Stimulated activated CD4-positive, alpha-beta T cell treated with anti-CD3 and anti-CD28 coated beads, Interleukin-2, amount 100 ng/mL, for 4 hours (primary cell): ENCODE results near the gene MYBBP1A.

Experiments
- DNase-seq: peaks from one replicate; pipeline ENCODE4 v3.0.0-alpha.2; 2020; ENCODE audit warnings: low read depth

The MYBBP1A gene

DNA sequence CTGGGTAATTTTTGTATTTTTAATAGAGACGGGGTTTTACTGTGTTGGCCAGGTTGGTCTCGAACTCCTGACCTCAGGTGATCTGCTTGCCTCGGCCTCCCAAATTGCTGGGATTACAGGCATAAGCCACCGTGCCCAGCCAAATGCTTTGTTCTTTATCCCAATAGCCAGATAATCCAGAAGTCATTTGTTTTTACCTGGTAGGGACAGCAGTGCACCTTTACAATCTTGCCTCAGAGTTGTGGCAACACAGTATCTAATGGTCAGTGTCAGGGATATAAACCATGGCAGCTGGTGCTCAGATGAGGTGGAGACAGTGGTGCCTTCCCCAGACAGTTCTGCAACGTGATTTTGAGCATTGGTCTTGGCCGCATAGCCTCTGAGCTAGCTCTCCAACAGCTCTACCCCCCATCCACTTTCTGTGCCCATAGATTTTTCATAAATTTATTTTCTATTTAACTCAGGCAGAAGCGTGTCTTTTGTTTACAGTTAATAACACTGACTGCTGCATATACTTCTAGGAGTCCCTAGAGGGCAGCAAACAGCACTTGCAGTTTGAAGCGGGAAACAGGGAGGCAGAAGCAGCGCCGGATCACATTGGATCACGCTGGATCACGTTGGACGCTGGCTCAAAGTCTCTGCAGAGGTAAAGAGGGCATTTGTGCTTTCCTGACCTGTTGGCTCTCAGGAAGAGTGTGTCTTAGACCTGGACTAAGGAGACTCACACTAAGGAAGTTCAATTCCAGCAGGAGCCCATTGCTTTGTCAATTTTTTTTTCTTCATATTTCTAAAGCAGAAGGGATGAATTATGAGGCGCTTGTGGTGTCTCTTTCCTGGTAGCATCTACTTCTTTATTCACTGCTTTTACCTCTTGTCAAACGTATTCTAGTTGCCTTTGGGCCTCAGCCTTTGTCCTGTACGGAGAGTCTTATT lies 10.3 kb upstream of the MYBBP1A start:
- DNase-seq, result no peak

GRCh38 chr17:4562015-4562969 lies 7.1 kb upstream of the MYBBP1A start:
- DNase-seq, result no peak

GRCh38 chr17:4560837-4561256 lies 5.7 kb upstream of the MYBBP1A start:
- DNase-seq, result no peak

DNA sequence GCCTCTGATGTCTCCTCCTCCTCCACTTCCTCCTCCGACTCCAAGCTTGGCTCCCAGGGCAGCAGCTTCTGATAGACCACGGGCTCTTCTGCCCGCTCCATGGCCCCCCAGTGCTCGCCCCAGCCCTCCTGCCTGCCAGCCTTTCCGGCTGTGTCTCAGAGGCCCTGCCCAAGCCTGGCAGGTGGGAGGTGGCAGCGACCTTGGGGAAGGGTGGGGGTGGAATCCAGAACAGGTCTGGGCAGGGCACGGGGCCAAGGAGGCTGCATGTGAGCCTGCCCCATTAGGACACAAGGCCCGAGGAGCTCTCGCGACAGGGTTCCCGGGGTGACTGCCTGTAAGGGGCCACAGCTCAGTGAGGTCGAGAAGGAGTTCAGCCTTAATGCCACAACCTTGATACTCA lies 5.2 kb upstream of the MYBBP1A start, which contains the start of gene GGT6:
GGT6 (minus strand) TSS at position 157 of the 400 bp plus-strand sequence; CDS start at position 101, 56 bp downstream.
- DNase-seq, result no peak

GRCh38 chr17:4559966-4560365 lies 4.8 kb upstream of the MYBBP1A start:
- no peak for DNase-seq

GRCh38 chr17:4559139-4559791 lies 4.1 kb upstream of the MYBBP1A start:
- DNase-seq, result no peak

- DNase-seq, result no peak
Observed at GRCh38 chr17:4558347-4558971, 3.3 kb upstream of the MYBBP1A start.

DNA sequence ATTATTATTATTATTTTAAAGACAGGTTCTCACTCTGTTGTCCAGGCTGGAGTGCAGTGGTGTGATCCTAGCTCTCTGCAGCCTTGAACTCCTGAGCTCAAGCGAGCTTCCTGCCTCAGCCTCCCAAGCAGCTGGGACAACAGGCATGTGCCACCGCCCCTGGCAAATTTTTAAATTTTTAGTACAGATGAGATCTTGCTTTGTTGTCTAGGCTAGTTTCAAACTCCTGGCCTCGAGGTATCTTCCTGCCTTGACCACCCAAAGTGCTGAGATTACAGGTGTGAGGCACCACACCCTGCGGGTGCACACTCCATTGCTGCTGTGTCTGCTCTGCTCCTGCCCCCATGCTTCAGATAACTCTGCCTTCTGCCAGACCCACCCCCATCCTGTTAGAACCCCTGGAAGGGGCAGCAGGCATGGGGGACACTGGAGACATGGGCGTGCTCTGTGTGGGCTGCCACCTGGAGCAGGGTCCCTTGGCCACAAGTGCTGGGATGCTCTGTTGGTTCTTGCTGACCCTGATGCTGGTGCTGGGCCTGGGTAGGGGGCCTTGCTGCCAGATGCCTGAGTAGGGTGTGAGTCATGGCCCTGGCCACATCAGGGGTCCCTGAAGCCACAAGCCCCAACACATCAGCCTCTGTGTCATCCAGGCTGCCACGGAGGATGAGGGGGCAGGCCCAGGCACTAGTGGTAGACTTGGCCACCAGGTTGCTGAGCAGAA lies 2.6 kb upstream of the MYBBP1A start:
- DNase-seq, result no peak

DNA sequence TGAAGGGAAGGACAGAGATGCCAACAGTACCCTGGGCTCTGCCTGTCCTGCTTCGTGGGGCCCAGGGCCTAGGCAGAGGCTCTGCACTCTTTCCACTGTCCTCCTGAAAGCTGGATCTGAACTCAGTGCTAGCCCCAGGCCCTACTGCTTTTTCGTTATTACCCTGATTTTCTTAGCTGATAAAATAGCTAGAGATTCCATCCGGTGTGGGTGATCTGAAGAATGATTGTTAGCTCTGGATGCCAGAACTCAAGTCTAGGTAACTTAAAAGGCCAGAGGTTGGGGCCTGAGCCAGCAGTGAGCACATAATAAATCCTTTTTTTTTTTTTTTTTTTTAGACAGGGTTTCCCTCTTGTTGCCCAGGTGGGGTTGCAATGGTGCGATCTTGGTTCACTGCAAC lies 1.8 kb upstream of the MYBBP1A start:
- no peak for DNase-seq

GRCh38 chr17:4555873-4556759 lies 932 bp upstream of the MYBBP1A start:
- no peak for DNase-seq

DNA sequence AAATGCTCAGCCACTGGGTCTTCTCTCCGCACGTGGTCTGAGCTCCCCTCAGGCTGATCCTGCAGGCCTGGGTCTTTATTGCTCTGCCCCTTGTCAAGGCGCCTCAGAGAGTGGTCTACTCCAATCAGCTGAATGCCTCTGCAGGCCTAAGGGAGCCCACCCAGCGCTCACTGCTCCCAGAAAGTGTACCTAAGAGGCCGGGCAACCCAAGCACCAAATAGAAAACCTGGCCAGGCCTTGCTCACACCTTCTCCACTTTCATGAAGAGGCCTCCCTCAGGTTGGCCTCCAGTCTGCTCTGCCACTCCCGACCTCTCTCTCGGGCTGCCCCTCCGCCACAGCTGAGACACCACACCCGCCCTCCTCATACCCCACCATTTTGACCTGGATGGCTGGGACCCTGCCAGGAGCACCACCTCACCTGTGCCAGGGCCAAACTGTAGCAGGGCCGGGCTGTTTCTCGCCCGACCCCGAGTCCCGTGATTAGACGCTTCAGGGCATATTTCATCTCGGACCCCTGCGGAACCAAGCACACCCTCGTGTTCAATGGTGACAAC lies 665 bp downstream of the MYBBP1A start:
- DNase-seq, result no peak

GRCh38 chr17:4553669-4554068 lies 1.5 kb downstream of the MYBBP1A start:
- DNase-seq, result no peak

GRCh38 chr17:4551796-4552525 lies 3.2 kb downstream of the MYBBP1A start:
- no peak for DNase-seq

DNA sequence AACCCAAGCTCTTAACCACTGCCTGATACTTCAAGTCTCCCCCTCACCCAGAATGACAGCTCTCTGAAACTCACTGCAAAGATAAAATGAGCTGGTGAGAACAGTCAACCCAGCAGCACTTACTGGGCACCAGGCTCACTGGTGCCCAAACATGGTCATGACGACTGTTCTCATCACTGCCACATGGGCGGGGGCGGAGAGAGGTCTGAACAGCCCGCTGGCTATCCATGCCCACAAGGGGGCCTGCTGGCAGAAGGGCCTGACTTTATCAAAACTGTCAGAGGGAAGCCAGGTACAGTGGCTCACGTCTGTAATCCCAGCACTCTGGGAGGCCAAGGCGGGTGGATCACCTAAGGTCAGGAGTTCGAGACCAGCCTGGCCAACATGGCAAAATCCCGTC lies 4.0 kb downstream of the MYBBP1A start:
- no peak for DNase-seq

- DNase-seq, result no peak
Observed at GRCh38 chr17:4550534-4551039, 4.6 kb downstream of the MYBBP1A start.

DNA sequence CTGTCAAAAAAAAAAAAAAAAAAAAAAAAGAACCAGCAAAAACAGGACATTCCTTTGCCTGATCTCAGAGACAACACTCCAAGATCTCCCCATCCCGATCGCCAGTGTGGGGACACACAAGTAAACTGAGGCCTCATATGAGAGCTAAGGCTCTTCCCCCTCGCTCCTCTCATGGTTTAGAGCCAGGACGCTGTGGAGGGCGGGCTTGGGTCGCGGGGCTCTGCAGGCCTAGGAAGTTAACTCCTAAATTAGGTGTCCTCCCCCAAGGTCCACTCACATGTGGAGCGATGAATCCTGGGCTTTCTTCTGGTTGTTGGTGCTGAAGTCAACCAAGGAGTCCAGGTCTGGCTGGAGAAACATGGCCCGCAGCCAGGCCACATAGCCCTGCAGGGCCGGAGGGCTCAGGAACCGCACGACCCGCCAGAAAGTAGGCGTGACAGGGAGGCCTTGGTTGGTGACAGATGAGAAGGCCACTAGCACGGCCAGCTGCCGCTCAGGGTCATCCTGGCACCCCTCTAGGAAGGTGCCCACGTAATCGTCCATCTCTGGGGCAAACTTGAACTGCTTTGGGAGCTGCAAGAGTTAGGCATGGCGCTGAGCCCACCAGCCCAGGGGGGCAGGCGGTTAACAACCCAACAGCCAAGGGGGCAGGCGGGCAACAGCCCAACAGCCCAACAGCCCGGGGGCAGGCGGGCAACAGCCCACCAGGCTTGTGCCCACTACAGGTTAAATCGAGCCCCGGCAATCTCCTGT lies 5.2 kb downstream of the MYBBP1A start:
- no peak for DNase-seq

DNA sequence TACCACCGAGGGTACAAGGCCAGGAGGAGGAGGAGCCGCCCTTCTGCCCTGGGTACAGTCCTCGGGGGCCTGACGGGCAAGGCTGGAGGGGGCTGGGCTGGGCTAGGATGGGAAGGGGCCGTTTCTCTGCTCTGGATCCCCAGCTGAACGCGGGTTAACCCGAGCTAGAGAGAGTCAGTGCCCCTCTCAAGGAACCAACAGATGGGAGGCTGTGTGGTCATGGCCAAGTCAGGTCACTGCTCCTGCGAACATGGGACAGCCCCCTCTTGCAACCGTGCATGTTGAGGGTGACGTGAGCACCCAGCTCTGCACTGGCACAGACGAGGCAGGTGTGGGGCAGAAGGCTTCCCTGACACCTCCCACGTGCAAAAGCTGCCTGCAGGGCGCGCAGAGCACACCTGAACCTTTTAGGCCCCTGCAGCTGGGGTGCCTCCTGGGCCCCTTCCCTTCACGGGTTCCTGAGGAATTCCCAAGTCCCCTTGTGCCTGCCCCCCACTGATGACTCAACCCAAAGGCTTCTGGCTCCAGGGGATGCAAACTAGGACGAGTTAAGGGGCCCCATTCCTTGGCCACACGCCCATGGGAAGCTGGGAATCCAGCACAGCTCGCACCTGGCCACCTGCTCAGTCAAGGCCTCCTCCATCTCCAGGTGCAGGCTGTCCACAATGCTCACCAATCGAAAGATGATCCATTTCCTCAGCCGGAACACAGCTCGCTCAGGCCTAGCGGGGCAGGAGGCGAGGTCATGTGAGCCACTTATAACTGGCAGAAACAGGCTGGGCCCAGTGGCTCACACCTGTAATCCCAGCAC lies 6.3 kb downstream of the MYBBP1A start:
- DNase-seq, result no peak
